DOHH2 (cell line): ENCODE data around the gene NHLH1.

Experiments used
- CTCF ChIP-seq: fragments of 200-600 bp; sonication (generic); IDR thresholded peaks from one replicate; pipeline ENCODE4 v1.5.1; 2014; ENCODE audit warnings: antibody characterized with exemption, mild to moderate bottlenecking, low read depth, low read length; ENCODE audit not compliant: poor library complexity, severe bottlenecking
- EZH2phosphoT487 ChIP-seq: fragments of 200-600 bp; sonication (generic); IDR thresholded peaks from 2 replicates; pipeline ENCODE4 v1.6.1; 2017; ENCODE audit warnings: borderline replicate concordance, mild to moderate bottlenecking, antibody characterized with exemption, low read length, moderate library complexity, mixed read lengths

GRCh38 chr1:160340866-160341265, 26.0 kb upstream of the NHLH1 start:
- no peak for TF ChIP-seq CTCF
- TF ChIP-seq EZH2phosphoT487: no peak
